Adrenal gland (tissue), 12 donors: ENCODE results near the gene GRPEL2. TPM values are rescaled to one million over a fixed set of nuclear protein-coding genes. Genes with fewer than 3 reads are reported as not detected.

Experiments used
- DNase-seq, 7 donors: peaks; one replicate each; pipeline ENCODE4 v3.0.0-alpha.2; 2019 to 2020
- H3K27ac ChIP-seq, 5 donors: fragments of 200-600 bp; sonication (generic) in 4 of 5; 1 replicate in 3 of 5; 2 replicates in 2 of 5; pipeline versions ENCODE4 v1.5.1 to v1.8.0; 2016 to 2020; ENCODE audit warnings: mild to moderate bottlenecking in 1 of 5
- H3K27me3 ChIP-seq: fragments of 200-600 bp; 2 replicates; pipeline ENCODE4 v1.8.0; 2021
- H3K36me3 ChIP-seq, 2 donors: fragments of 200-600 bp; replicated peaks in 1 of 2; 1 replicate in 1 of 2; 2 replicates in 1 of 2; pipeline versions ENCODE4 v1.5.1 to v1.8.0; 2018 to 2022
- H3K4me1 ChIP-seq, 2 donors: fragments of 200-600 bp; replicated peaks in 1 of 2; 1 replicate in 1 of 2; 2 replicates in 1 of 2; pipeline versions ENCODE4 v1.5.1 to v1.8.0; 2018 to 2021
- H3K4me3 ChIP-seq, 4 donors: fragments of 200-600 bp; sonication (generic) in 3 of 4; one replicate each; pipeline ENCODE4 v1.5.1; 2016 to 2018
- H3K9me3 ChIP-seq, 3 donors: fragments of 200-600 bp; sonication (generic) in 1 of 3; replicated peaks in 1 of 3; 1 replicate in 2 of 3; 2 replicates in 1 of 3; pipeline versions ENCODE4 v1.5.1 to v1.8.0; 2016 to 2021
- POLR2A ChIP-seq, 2 donors: fragments of 450-650 bp; IDR thresholded peaks; one replicate each; pipeline ENCODE4 v1.6.1; 2017; ENCODE audit warnings: antibody characterized with exemption in 2 of 2, mild to moderate bottlenecking in 2 of 2, moderate library complexity in 1 of 2
- WGBS, 4 donors: extraction: QIAGEN DNeasy Blood & Tissue Kit in 2 of 4; methylation state at CpG; one replicate each; pipeline versions ENCODE4 v1.1.5 to v1.1.7; 2013 to 2017; 5-methylcytosine and 5-hydroxymethylcytosine counted together
- intact Hi-C, 2 donors: fragments of 100-400 bp; cut with DNase I; formaldehyde crosslinking; loops; one replicate each; pipeline versions ENCODE4 v1.14.1 to v1.15.0; 2022 to 2023
- polyA plus RNA-seq, 3 donors: library from polyadenylated mRNA; stranded (reverse); fragments of 200-250 nt in 2 of 3; fragments of 350-450 nt in 1 of 3; fragmentation: Illumina TruSeq in 1 of 3; extraction: RNeasy Lipid Tissue Mini Kit (QIAGEN cat#74804) in 1 of 3; gene quantifications; one replicate each; pipeline ENCODE4 v1.2.3, GENCODE V29; 2013 to 2014
- total RNA-seq, 9 donors: library from RNA; depleted of rRNA in 4 of 9; stranded (reverse); fragments of >200 nt in 4 of 9; fragments of 120-200 nt in 1 of 9; fragmentation: NEBNext Ultra II Directional in 1 of 9; extraction: Animal tissue kit (Norgen Biotek cat#: 25700) in 1 of 9; gene quantifications; one replicate each; pipeline versions ENCODE4 v1.1.0 to v1.2.4, GENCODE V29; 2013 to 2023
- TF ChIP-seq, protein P1 (sequence below), 6 experiments: fragments of 450-650 bp in 4 of 6; fragments of 200-600 bp in 2 of 6; sonication (generic) in 1 of 6; IDR thresholded peaks; 1 replicate in 5 of 6; 2 replicates in 1 of 6; pipeline versions ENCODE4 v1.5.1 to v1.8.0; 2016 to 2021; ENCODE audit warnings: antibody characterized with exemption in 6 of 6, mild to moderate bottlenecking in 2 of 6, moderate library complexity in 1 of 6
- donor health status: healthy with polysubstance abuse.
- donor health status: Bipolar disorder and iron deficiency.
- donor health status: DM: yes; HTN: yes; CAD: no.
- donor health status: DM: no; HTN: no; CAD: no.
- donor health status: DM: no; HTN: no; CAD: no.
- donor health status: DM: yes; HTN: yes; CAD: no.

GRPEL2 gene
- total and polyA plus RNA-seq, 12 donors: 3.9 to 17.4 (median 12.0) TPM

DNA sequence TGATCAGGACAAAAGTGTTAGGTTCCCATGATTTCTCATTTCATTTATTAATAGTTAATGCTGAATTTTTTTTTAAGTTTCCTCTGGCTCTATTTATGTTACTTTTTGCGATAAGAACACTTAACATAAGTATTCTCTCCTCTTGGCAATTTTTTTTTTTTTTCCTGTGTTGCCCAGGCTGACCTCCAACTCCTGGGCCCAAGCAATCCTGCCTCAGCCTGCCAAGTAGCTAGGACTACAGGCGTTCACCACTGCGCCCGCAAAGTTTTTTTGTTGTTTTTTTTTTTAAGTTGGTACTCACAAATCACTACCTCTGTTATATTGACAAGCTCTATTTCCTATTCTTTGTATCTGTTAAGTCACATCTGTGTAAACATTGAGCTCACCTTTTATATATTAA is 6.9 kb downstream of the GRPEL2 start:
- intact Hi-C loops: no loop called here
- 81 to 87% (median 82%) methylated on average over 4 of the region's 4 CpGs for WGBS, 4 donors
- Histone ChIP-seq H3K4me3 (no peak overlapping the region), H3K27me3 (no peaks in the 10 kb centered on the region), H3K4me1 (peaks cover 0 to 2% of the 10 kb centered on the region in 2 donors), H3K9me3 (no peaks in the 10 kb centered on the region), H3K27ac (no peak overlapping the region), H3K36me3 (peaks cover 0 to 57% of the 10 kb centered on the region in 2 donors)
- TF ChIP-seq, protein P1, sequence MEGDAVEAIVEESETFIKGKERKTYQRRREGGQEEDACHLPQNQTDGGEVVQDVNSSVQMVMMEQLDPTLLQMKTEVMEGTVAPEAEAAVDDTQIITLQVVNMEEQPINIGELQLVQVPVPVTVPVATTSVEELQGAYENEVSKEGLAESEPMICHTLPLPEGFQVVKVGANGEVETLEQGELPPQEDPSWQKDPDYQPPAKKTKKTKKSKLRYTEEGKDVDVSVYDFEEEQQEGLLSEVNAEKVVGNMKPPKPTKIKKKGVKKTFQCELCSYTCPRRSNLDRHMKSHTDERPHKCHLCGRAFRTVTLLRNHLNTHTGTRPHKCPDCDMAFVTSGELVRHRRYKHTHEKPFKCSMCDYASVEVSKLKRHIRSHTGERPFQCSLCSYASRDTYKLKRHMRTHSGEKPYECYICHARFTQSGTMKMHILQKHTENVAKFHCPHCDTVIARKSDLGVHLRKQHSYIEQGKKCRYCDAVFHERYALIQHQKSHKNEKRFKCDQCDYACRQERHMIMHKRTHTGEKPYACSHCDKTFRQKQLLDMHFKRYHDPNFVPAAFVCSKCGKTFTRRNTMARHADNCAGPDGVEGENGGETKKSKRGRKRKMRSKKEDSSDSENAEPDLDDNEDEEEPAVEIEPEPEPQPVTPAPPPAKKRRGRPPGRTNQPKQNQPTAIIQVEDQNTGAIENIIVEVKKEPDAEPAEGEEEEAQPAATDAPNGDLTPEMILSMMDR (IDR thresholded peaks at IDR 0.05): no peak
- no peak for TF ChIP-seq POLR2A (IDR thresholded peaks at IDR 0.05)
- DNase-seq: no peak

DNA sequence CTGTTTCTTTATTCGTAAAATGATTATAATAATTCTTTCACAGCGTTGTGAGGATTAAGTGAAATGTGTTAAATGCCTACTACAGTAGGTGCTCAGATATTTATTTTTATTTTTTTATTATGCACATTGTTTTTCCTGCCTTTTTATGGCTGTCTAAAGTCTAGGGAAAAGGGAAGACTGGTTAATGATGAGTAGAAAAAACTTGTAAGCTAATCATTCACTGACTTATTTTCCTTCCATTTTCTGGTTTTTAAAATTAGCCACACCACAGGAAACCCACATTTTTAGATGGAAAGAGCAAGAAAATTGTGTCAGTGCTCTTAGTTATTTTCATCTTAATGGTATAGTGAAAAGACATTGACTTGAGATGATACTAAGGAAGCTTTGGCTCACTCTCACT is 8.6 kb downstream of the GRPEL2 start:
- TF ChIP-seq, protein P1 (IDR thresholded peaks at IDR 0.05): no peak
- TF ChIP-seq POLR2A (IDR thresholded peaks at IDR 0.05): no peak
- Histone ChIP-seq H3K36me3 (peaks cover 0 to 50% of the 10 kb centered on the region in 2 donors), H3K4me3 (no peak overlapping the region), H3K27ac (no peak overlapping the region), H3K4me1 (peaks cover 7 to 10% of the 10 kb centered on the region in 2 donors), H3K27me3 (no peaks in the 10 kb centered on the region), H3K9me3 (no peaks in the 10 kb centered on the region)
- no peak for DNase-seq
- 88 to 92% (median 89%) methylated on average over 2 of the region's 2 CpGs for WGBS, 4 donors
- intact Hi-C loops: no loop called here

DNA sequence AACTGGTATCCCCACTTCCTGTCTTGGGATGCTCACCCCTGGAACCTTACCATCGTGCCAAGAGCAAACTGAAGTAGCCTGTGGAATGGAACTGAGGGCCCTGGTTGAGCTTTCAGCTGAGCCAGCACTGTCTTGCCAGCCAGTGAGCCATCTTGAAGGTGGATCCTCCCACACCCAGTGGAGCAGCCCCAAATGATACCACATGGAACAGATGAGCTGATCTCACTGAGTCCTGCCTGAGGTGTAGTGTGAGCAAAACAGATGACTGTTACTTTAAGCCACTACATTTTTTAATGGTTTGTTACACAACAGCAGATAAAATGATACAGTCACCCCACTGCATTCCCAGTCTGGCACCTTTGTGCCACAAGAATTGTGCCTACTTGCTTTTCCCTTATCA is 10.4 kb downstream of the GRPEL2 start:
- H3K9me3 ChIP-seq: no peaks in the 10 kb centered on the region
- no peak overlapping the region for H3K27ac ChIP-seq
- TF ChIP-seq POLR2A (IDR thresholded peaks at IDR 0.05): no peak
- TF ChIP-seq, protein P1 (IDR thresholded peaks at IDR 0.05): no peak
- no peaks in the 10 kb centered on the region for H3K27me3 ChIP-seq
- peaks cover 7 to 10% of the 10 kb centered on the region in 2 donors for H3K4me1 ChIP-seq
- no peak overlapping the region for H3K4me3 ChIP-seq
- intact Hi-C loops: no loop called here
- DNase-seq: no peak
- peaks cover 0 to 32% of the 10 kb centered on the region in 2 donors for H3K36me3 ChIP-seq
- WGBS, 4 donors: 96 to 100% (median 99%) methylated on average over 1 of the region's 1 CpG

DNA sequence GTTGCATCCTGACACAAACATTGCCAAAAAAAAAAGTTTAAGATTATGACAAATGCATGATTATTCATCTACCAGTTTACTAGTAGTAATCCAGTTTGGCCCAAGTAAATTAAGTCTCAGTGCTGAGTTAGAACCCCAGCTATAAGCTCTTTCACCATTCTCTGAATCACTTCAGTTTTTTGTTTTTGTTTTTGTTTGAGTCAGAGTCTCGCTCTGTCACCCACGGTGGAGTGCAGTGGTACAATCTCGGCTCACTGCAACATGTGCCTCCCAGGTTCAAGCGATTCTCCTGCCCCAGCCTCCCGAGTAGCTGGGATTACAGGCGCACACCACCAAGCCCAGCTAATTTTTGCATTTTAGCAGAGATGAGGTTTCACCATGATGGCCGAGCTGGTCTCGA is 11.1 kb downstream of the GRPEL2 start:
- Histone ChIP-seq H3K27me3 (no peaks in the 10 kb centered on the region), H3K27ac (no peak overlapping the region), H3K9me3 (no peaks in the 10 kb centered on the region), H3K4me3 (no peak overlapping the region), H3K4me1 (peaks cover 7 to 10% of the 10 kb centered on the region in 2 donors), H3K36me3 (peaks cover 0 to 25% of the 10 kb centered on the region in 2 donors)
- TF ChIP-seq POLR2A (IDR thresholded peaks at IDR 0.05): no peak
- TF ChIP-seq, protein P1 (IDR thresholded peaks at IDR 0.05): no peak
- no peak for DNase-seq
- 86 to 96% (median 94%) methylated on average over 8 of the region's 8 CpGs for WGBS, 4 donors
- intact Hi-C loops: no loop called here
